RPMI7951 (cell line): Measurements from ENCODE around the gene ZNF641. TPM values are rescaled to one million over a fixed set of nuclear protein-coding genes. Genes with fewer than 3 reads are reported as not detected.
"Not testable (repeated sequence)": the region's sequence is repeated elsewhere in the genome, so short reads cannot be mapped to it uniquely, and the experiment has no call there.

ENCODE experiments used
- DNase-seq: peaks from one replicate; pipeline ENCODE4 v3.0.0-alpha.2; 2012; ENCODE audit warnings: low read depth
- total RNA-seq: library from RNA; depleted of rRNA; stranded (reverse); fragments of >200 nt; shearing (Covaris generic); gene quantifications from 2 replicates; pipeline ENCODE4 v1.2.3, GENCODE V29; 2014; rRNA removed

ZNF641 gene
- total RNA-seq, 1 experiment from 2014 or later: 4.7 TPM

- no peak for DNase-seq
Measured at GRCh38 chr12:48334808-48335207, 15.9 kb downstream of the ZNF641 start.

GRCh38 chr12:48333680-48334079 is 17.0 kb downstream of the ZNF641 start:
- DNase-seq: not testable (repeated sequence)

GRCh38 chr12:48331399-48331798 is 19.3 kb downstream of the ZNF641 start:
- no peak for DNase-seq

GRCh38 chr12:48329199-48329939 is 21.4 kb downstream of the ZNF641 start:
- DNase-seq: no peak

- DNase-seq: no peak
Measured at GRCh38 chr12:48316491-48316890, 34.2 kb downstream of the ZNF641 start.

GRCh38 chr12:48311313-48311712 is 39.4 kb downstream of the ZNF641 start:
- no peak for DNase-seq

GRCh38 chr12:48307269-48307668 is 43.5 kb downstream of the ZNF641 start:
- no peak for DNase-seq

- DNase-seq: no peak
Measured at GRCh38 chr12:48305190-48305589, 45.5 kb downstream of the ZNF641 start.

GRCh38 chr12:48302161-48302911 is 48.4 kb downstream of the ZNF641 start:
- no peak for DNase-seq

GRCh38 chr12:48300774-48301173 is 49.9 kb downstream of the ZNF641 start:
- no peak for DNase-seq

GRCh38 chr12:48296586-48297282 is 54.0 kb downstream of the ZNF641 start:
- peak; percentile 47 for DNase-seq

- no peak for DNase-seq
Measured at GRCh38 chr12:48292040-48292439, 58.7 kb downstream of the ZNF641 start.

GRCh38 chr12:48291511-48291910 is 59.2 kb downstream of the ZNF641 start:
- DNase-seq: no peak

GRCh38 chr12:48288387-48289268 is 62.1 kb downstream of the ZNF641 start:
- DNase-seq: no peak

Other genes with a start within 250 kb of the ZNF641 start
- 19.7 and 20.0 TPM in 2 replicates for gene SENP1, start 244.8 kb downstream of the ZNF641 start, total RNA-seq
- gene PFKM, start 231.6 kb downstream of the ZNF641 start, total RNA-seq: 38.4 and 56.4 TPM in 2 replicates
- gene ASB8, start 193.4 kb downstream of the ZNF641 start, total RNA-seq: 20.5 and 25.4 TPM in 2 replicates
- gene CCDC184, start 167.3 kb downstream of the ZNF641 start, total RNA-seq: 0.20 and 0.24 TPM in 2 replicates
- not detected in 2 replicates for gene OR10AD1, start 147.6 kb downstream of the ZNF641 start, total RNA-seq
- not detected in 2 replicates for gene ANP32D, start 121.6 kb upstream of the ZNF641 start, total RNA-seq
- not detected in 2 replicates for gene C12orf54, start 131.6 kb upstream of the ZNF641 start, total RNA-seq
- not detected in 2 replicates for gene OR8S1, start 174.7 kb upstream of the ZNF641 start, total RNA-seq
- not detected in 2 replicates for gene LALBA, start 219.1 kb upstream of the ZNF641 start, total RNA-seq